PFSK-1 (cell line): ENCODE measurements around the gene C2orf49.

ENCODE experiments used
- FOXP2 ChIP-seq: optimal IDR thresholded peaks from 2 replicates; pipeline ENCODE3; 2011; ENCODE audit warnings: borderline replicate concordance, control low read depth, inconsistent platforms; ENCODE audit not compliant: insufficient read depth; ENCODE audit errors: extremely low read length, extremely low read depth
- POLR2AphosphoS5 ChIP-seq: IDR thresholded peaks from 2 replicates; pipeline ENCODE4 v1.6.1; 2012; ENCODE audit warnings: low read depth, mild to moderate bottlenecking, control low read depth, low read length, moderate library complexity
- SIN3A ChIP-seq: IDR thresholded peaks from 2 replicates; pipeline ENCODE4 v1.6.1; 2012; ENCODE audit warnings: mild to moderate bottlenecking, low read length, moderate library complexity, borderline replicate concordance; ENCODE audit not compliant: insufficient read depth
- TAF1 ChIP-seq: IDR thresholded peaks from 2 replicates; pipeline ENCODE4 v1.6.1; 2012; ENCODE audit warnings: low read length, control low read depth, borderline replicate concordance; ENCODE audit not compliant: insufficient read depth
- TF ChIP-seq, protein P1 (sequence below), 2 experiments: IDR thresholded peaks; 2 replicates each; pipeline versions ENCODE4 v1.6.1 to v1.8.0; 2011 to 2012; ENCODE audit warnings: low read depth in 2 of 2, low read length in 2 of 2, control low read depth in 1 of 2, inconsistent platforms in 1 of 2, mild to moderate bottlenecking in 1 of 2, moderate library complexity in 1 of 2; ENCODE audit not compliant: insufficient read depth in 1 of 2

Gene C2orf49

DNA sequence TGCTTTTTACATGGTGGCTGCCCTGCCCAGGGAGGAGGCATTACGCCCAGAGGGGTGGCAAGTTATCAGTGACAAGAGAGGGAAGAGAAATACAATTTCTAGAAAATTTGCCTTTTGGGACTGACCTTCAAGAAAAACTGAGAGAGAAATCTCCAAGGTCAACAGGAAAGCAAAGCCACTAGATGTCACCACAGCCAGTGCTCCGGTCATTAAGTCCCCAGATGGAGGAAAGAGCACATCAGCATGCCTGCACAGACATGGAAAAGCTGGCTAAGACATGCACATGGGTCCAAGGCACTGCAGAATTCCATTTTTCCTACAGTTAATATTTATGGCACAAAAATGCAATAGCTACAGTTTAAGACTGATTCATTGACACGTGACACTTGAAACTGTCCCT lies 40.5 kb downstream of the C2orf49 start:
- no peak for TF ChIP-seq FOXP2
- TF ChIP-seq TAF1, result no peak

GRCh38 chr2:105378276-105378840 lies 41.0 kb downstream of the C2orf49 start:
- TF ChIP-seq POLR2AphosphoS5 (no peak), FOXP2 (no peak), SIN3A (no peak), TAF1 (no peak)
- TF ChIP-seq, protein P1, sequence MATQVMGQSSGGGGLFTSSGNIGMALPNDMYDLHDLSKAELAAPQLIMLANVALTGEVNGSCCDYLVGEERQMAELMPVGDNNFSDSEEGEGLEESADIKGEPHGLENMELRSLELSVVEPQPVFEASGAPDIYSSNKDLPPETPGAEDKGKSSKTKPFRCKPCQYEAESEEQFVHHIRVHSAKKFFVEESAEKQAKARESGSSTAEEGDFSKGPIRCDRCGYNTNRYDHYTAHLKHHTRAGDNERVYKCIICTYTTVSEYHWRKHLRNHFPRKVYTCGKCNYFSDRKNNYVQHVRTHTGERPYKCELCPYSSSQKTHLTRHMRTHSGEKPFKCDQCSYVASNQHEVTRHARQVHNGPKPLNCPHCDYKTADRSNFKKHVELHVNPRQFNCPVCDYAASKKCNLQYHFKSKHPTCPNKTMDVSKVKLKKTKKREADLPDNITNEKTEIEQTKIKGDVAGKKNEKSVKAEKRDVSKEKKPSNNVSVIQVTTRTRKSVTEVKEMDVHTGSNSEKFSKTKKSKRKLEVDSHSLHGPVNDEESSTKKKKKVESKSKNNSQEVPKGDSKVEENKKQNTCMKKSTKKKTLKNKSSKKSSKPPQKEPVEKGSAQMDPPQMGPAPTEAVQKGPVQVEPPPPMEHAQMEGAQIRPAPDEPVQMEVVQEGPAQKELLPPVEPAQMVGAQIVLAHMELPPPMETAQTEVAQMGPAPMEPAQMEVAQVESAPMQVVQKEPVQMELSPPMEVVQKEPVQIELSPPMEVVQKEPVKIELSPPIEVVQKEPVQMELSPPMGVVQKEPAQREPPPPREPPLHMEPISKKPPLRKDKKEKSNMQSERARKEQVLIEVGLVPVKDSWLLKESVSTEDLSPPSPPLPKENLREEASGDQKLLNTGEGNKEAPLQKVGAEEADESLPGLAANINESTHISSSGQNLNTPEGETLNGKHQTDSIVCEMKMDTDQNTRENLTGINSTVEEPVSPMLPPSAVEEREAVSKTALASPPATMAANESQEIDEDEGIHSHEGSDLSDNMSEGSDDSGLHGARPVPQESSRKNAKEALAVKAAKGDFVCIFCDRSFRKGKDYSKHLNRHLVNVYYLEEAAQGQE (IDR thresholded peaks at IDR 0.05; ENCODE audit: insufficient read depth in 1 of 2, low read depth in 2 of 2, low read length in 2 of 2), result no peak

DNA sequence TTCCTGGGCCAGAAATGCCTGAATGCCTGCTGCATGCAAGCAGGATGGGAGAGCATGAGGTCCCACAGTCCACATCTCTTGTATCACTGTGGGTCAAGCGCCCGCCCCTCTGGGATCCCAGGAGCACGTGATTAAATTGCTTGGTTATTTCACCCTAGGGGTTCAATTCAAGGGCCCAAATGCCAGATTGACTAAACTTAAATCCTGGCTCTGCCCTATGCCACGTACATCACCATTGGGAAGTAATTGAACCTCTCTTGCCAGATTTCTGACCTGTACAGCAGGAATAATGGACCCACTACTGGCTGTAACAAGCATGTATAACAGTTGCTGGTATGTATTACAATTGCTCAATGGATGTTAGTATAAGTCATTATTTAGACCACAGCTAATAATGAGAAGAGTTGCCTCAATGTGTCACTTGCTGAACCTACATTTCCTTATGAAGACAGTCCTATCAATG lies 41.6 kb downstream of the C2orf49 start:
- no peak for TF ChIP-seq FOXP2
- TF ChIP-seq POLR2AphosphoS5, result no peak
- TF ChIP-seq TAF1, result no peak
- no peak for TF ChIP-seq SIN3A
- TF ChIP-seq, protein P1 (IDR thresholded peaks at IDR 0.05; ENCODE audit: insufficient read depth in 1 of 2, low read depth in 2 of 2, low read length in 2 of 2), result no peak

DNA sequence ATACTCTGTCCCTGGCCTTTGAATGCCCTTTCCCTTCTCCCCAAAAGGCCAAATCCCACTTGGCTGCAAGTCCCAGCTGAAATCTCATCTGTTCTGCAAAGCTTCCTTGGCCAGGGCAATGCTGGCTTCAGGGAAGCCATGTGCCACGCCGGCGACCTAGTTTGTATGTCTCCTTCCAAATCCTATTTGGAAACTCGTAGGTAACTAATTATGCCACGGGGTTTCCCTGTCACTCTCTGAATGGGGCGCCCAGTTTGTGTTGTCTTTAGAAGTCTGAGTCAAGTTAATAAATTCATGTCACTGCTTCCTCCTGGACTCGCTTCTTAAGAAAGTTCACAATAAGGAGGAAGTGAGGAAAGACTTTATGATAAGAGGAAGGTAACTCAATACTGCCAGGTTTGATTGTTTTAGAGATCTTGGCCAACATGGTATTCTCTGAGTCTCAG lies 42.4 kb downstream of the C2orf49 start:
- TF ChIP-seq, protein P1 (IDR thresholded peaks at IDR 0.05; ENCODE audit: insufficient read depth in 1 of 2, low read depth in 2 of 2, low read length in 2 of 2), result no peak
- TF ChIP-seq POLR2AphosphoS5 (no peak), TAF1 (no peak), SIN3A (no peak), FOXP2 (no peak)

DNA sequence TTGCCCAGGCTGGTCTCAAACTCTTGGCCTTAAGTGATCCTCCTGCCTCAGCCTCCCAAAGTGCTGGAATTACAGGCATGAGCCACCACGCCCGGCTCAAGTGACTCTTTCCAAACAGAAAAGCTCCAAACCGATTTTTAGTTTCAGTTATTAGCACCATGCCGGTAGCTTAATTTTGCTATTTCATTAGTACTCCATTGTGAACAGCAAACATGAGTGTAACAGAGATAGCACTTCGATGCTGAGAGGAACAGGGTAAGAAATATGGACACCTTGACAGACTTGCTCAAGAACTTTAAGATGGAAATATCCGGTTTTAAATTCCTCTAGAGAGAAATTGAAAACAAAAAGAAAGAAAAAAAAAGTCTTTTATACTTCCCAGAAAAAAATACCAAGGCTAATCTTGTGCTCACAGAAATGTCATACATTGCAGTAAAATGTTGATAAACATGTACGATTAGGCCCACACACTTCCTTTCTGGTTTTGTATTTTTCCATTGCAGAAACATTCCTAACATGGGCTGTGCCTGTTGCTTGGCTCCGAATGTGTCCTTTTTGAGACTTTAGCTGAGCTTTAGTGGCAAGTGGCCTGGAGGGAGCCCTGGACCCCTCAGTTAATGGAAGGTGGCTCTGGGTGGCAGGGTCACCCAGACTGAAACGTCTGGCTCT lies 43.2 kb downstream of the C2orf49 start:
- TF ChIP-seq FOXP2 (no peak), SIN3A (no peak), TAF1 (no peak), POLR2AphosphoS5 (no peak)
- TF ChIP-seq, protein P1 (IDR thresholded peaks at IDR 0.05; ENCODE audit: insufficient read depth in 1 of 2, low read depth in 2 of 2, low read length in 2 of 2), result no peak
